ENCODE results near the gene CGB5.

CGB5 gene

DNA sequence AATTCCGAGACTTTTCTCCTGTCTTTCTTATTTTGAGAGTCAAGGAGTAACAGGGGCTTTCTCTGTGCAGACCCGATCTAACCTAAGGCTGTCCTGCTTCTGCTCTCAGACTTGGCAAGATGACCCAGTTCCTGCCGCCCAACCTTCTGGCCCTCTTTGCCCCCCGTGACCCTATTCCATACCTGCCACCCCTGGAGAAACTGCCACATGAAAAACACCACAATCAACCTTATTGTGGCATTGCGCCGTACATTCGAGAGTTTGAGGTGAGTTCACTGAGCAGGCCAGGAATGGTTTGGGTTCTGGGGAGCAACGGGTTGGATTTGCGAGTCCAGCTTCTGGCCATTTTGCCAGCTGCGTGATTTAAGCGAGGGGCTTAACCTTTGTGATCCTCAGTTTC is 42.6 kb downstream of the CGB5 start:
- no peak for DNase-seq (ENCODE audit: low read depth)

DNA sequence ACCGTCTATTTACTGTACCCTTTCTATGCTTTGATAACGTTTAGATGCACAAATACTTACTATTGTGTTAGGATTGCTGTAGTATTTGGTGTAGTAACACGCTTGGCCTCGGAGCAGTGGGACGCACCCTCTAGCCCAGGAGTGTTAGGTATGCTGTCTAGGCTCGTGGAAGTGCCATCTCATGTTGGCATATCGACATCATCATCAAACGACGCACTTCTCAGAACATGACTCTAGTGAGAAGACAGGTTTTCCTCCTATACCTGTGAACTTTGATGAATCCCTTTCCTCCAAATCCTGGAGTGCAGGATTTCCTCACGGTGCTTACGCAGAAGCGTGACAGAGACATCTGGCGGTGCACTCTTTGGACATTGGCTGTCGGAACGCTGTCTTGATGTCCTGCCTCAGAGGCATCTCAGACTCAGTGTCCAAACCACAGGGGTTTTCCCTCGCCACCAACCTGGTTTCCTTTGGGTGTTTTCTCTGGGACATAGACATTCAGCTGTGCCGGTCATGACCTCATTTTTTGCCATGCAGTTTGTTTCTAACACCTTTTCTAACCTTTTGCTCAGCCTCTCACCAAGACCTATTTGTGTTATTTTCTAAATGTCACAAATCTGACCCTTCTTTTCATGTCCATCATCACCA is 47.9 kb downstream of the CGB5 start:
- DNase-seq (ENCODE audit: low read depth): no peak

DNA sequence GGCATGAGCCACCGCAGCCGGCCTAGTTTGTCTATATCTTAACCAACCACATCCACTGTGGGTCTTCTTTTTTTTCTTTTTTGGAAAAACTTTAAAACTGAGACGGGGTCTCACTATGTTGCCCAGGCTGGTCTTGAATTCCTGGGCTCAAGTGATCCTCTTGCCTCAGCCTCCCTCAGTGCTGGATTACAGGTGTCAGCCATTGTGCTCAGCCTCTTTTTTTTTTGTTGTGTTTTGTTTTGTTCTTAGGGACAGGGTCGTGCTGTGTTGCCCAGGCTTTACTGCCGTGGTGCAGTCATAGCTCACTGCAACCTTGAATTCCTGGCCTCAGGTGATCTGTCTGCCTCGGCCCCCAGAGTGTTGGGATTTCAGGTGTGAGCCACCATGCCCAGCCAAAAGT is 49.0 kb downstream of the CGB5 start:
- no peak for DNase-seq (ENCODE audit: low read depth)

Data from activated T-cell treated with anti-CD3 and anti-CD28 coated beads for 48 hours (primary cell).